CD4-positive, alpha-beta memory T cell (primary cell): Measurements from ENCODE around the gene GRIN2D. TPM values are rescaled to one million over a fixed set of nuclear protein-coding genes. Genes with fewer than 3 reads are reported as not detected.
"Not testable (repeated sequence)": the region's sequence is repeated elsewhere in the genome, so short reads cannot be mapped to it uniquely, and the experiment has no call there.

Experiments used
- CTCF ChIA-PET: fragments of 350-600 bp; sonication (Branson Sonifier 250); formaldehyde crosslinking; loops from one replicate; lab custom pipeline; 2021; ENCODE audit warnings: inconsistent platforms; ENCODE audit not compliant: partially characterized antibody; lab: Charles Lee
- POLR2A ChIA-PET: fragments of 350-600 bp; sonication (Branson Sonifier 250); formaldehyde crosslinking; loops from one replicate; lab custom pipeline; 2021; ENCODE audit not compliant: partially characterized antibody; lab: Charles Lee
- DNase-seq, 5 donors: peaks; one replicate each; pipeline versions ENCODE4 v3.0.0 to v3.0.0-alpha.2; 2020 to 2022; ENCODE audit warnings: mixed read lengths in 1 of 5
- H3K27ac ChIP-seq: one replicate; pipeline ENCODE4 v1.7.0; 2013; ENCODE audit warnings: low read depth, low read length
- H3K27me3 ChIP-seq: 2 replicates; pipeline ENCODE4 v1.7.0; 2013; ENCODE audit warnings: mild to moderate bottlenecking, low read length, moderate library complexity; ENCODE audit not compliant: insufficient read depth
- H3K36me3 ChIP-seq: 2 replicates; pipeline ENCODE4 v1.7.0; 2013; ENCODE audit warnings: mild to moderate bottlenecking, low read length, moderate library complexity; ENCODE audit not compliant: insufficient read depth
- H3K4me1 ChIP-seq: 2 replicates; pipeline ENCODE4 v1.7.0; 2013; ENCODE audit warnings: mild to moderate bottlenecking, low read length, moderate library complexity; ENCODE audit not compliant: insufficient read depth
- H3K4me3 ChIP-seq, 2 donors: one replicate each; pipeline ENCODE4 v1.7.0; 2013; ENCODE audit warnings: low read length in 2 of 2, mild to moderate bottlenecking in 1 of 2
- H3K9me3 ChIP-seq, 2 donors: one replicate each; pipeline ENCODE4 v1.7.0; 2013; ENCODE audit warnings: low read length in 2 of 2, control low read depth in 1 of 2; ENCODE audit not compliant: control insufficient read depth in 1 of 2
- H3K27ac Mint-ChIP-seq, 7 donors: one replicate each; pipeline ENCODE4 v1.8.0; 2020 to 2021; ENCODE audit warnings: mixed read lengths in 7 of 7, mild to moderate bottlenecking in 6 of 7, inconsistent platforms in 3 of 7, moderate library complexity in 3 of 7
- H3K27me3 Mint-ChIP-seq, 2 donors: one replicate each; pipeline ENCODE4 v1.8.0; 2020 to 2021; ENCODE audit warnings: mixed read lengths in 2 of 2
- H3K36me3 Mint-ChIP-seq, 2 donors: one replicate each; pipeline ENCODE4 v1.8.0; 2020 to 2021; ENCODE audit warnings: mixed read lengths in 2 of 2, inconsistent platforms in 1 of 2, mild to moderate bottlenecking in 1 of 2
- H3K4me1 Mint-ChIP-seq, 4 donors: one replicate each; pipeline ENCODE4 v1.8.0; 2020 to 2021; ENCODE audit warnings: mixed read lengths in 4 of 4, mild to moderate bottlenecking in 1 of 4
- H3K4me3 Mint-ChIP-seq, 8 donors: one replicate each; pipeline ENCODE4 v1.8.0; 2020 to 2021; ENCODE audit warnings: mixed read lengths in 8 of 8, mild to moderate bottlenecking in 7 of 8, moderate library complexity in 6 of 8, inconsistent platforms in 3 of 8
- H3K9me3 Mint-ChIP-seq, 8 donors: one replicate each; pipeline ENCODE4 v1.8.0; 2020 to 2021; ENCODE audit warnings: mixed read lengths in 8 of 8, mild to moderate bottlenecking in 5 of 8, inconsistent platforms in 3 of 8, moderate library complexity in 1 of 8
- intact Hi-C: fragments of 100-400 bp; cut with micrococcal nuclease; formaldehyde crosslinking; loops from one replicate; pipeline ENCODE4 v1.15.1; 2023
- polyA plus RNA-seq, 2 donors: library from polyadenylated mRNA; unstranded; fragments of 300-500 nt; fragmentation: Illumina TruSeq; gene quantifications; one replicate each; pipeline ENCODE4 v1.2.3, GENCODE V29; 2021
- total RNA-seq, 2 experiments: library from RNA; stranded (reverse); gene quantifications; one replicate each; pipeline ENCODE4 v1.2.3, GENCODE V29; 2021

The GRIN2D gene
- total and polyA plus RNA-seq, 4 experiments from 2014 or later = 0.14 to 0.17 TPM; not detected in 2

- DNase-seq = no peak
- Histone ChIP-seq H3K4me1 (no peaks in the 10 kb centered on the region), H3K4me3 (no peak overlapping the region), H3K36me3 (no peaks in the 10 kb centered on the region), H3K27me3 (no peaks in the 10 kb centered on the region), H3K27ac (no peak overlapping the region), H3K9me3 (no peaks in the 10 kb centered on the region)
- ChIA-PET POLR2A (no interaction called here), CTCF (interaction anchor here (1.2 kb wide), 1 partner anchor 20 kb away, joined by 5 read pairs; the partner anchor contains the start of gene KDELR1)
- Mint-ChIP-seq H3K4me1 (no peaks in the 10 kb centered on the region), H3K9me3 (no peaks in the 10 kb centered on the region), H3K36me3 (no peaks in the 10 kb centered on the region), H3K27me3 (no peaks in the 10 kb centered on the region), H3K4me3 (no peak overlapping the region), H3K27ac (no peak overlapping the region)
- intact Hi-C loops = no loop called here
Measured at GRCh38 chr19:48370955-48371354, 22.5 kb upstream of the GRIN2D start.

GRCh38 chr19:48371367-48371766 lies 22.1 kb upstream of the GRIN2D start:
- no peak for DNase-seq
- intact Hi-C loops = no loop called here
- no peaks in the 10 kb centered on the region for H3K9me3 Mint-ChIP-seq
- H3K4me3 ChIP-seq = no peak overlapping the region
- ChIA-PET CTCF (interaction anchor here (1.2 kb wide), 1 partner anchor 20 kb away, joined by 5 read pairs; the partner anchor contains the start of gene KDELR1), POLR2A (no interaction called here)
- no peaks in the 10 kb centered on the region for H3K9me3 ChIP-seq
- no peaks in the 10 kb centered on the region for H3K36me3 ChIP-seq
- no peak overlapping the region for H3K27ac ChIP-seq
- H3K27ac Mint-ChIP-seq = no peak overlapping the region
- H3K36me3 Mint-ChIP-seq = no peaks in the 10 kb centered on the region
- no peaks in the 10 kb centered on the region for H3K4me1 ChIP-seq
- no peaks in the 10 kb centered on the region for H3K27me3 ChIP-seq
- H3K4me1 Mint-ChIP-seq = no peaks in the 10 kb centered on the region
- H3K4me3 Mint-ChIP-seq = no peak overlapping the region
- H3K27me3 Mint-ChIP-seq = no peaks in the 10 kb centered on the region

- DNase-seq, H3K36me3 Mint-ChIP-seq, H3K4me1 Mint-ChIP-seq, H3K4me3 Mint-ChIP-seq, H3K4me3 ChIP-seq, H3K27ac Mint-ChIP-seq, H3K27ac ChIP-seq, H3K4me1 ChIP-seq, H3K9me3 Mint-ChIP-seq, H3K27me3 Mint-ChIP-seq, H3K9me3 ChIP-seq, POLR2A ChIA-PET, intact Hi-C loops, H3K36me3 ChIP-seq, H3K27me3 ChIP-seq: not testable (repeated sequence)
- CTCF ChIA-PET = interaction anchor here (1.2 kb wide), 1 partner anchor 20 kb away, joined by 5 read pairs; the partner anchor contains the start of gene KDELR1
Measured at GRCh38 chr19:48371771-48372170, 21.7 kb upstream of the GRIN2D start.

- no peak overlapping the region for H3K4me3 Mint-ChIP-seq
- Histone ChIP-seq H3K4me1 (no peaks in the 10 kb centered on the region), H3K27me3 (no peaks in the 10 kb centered on the region), H3K36me3 (no peaks in the 10 kb centered on the region), H3K27ac (no peak overlapping the region), H3K4me3 (no peak overlapping the region), H3K9me3 (no peaks in the 10 kb centered on the region)
- no peaks in the 10 kb centered on the region for H3K27me3 Mint-ChIP-seq
- H3K27ac Mint-ChIP-seq = no peak overlapping the region
- ChIA-PET CTCF (interaction anchor here (0.7 kb wide), 1 partner anchor 19 kb away, joined by 3 read pairs; the partner anchor contains the start of gene KDELR1), POLR2A (interaction anchor here (1.0 kb wide), 1 partner anchor 9 kb away, joined by 3 read pairs; the partner anchor contains the start of genes SYNGR4 and TMEM143)
- no peaks in the 10 kb centered on the region for H3K9me3 Mint-ChIP-seq
- intact Hi-C loops = no loop called here
- no peak for DNase-seq
- H3K36me3 Mint-ChIP-seq = no peaks in the 10 kb centered on the region
- H3K4me1 Mint-ChIP-seq = no peaks in the 10 kb centered on the region
Measured at GRCh38 chr19:48372904-48373303, 20.6 kb upstream of the GRIN2D start.

GRCh38 chr19:48373567-48373966 lies 19.9 kb upstream of the GRIN2D start:
- no peaks in the 10 kb centered on the region for H3K4me1 ChIP-seq
- Mint-ChIP-seq H3K27me3 (no peaks in the 10 kb centered on the region), H3K27ac (no peak overlapping the region), H3K36me3 (no peaks in the 10 kb centered on the region), H3K4me1 (no peaks in the 10 kb centered on the region), H3K4me3 (no peak overlapping the region), H3K9me3 (no peaks in the 10 kb centered on the region)
- no peak for DNase-seq
- intact Hi-C loops = no loop called here
- no peaks in the 10 kb centered on the region for H3K27me3 ChIP-seq
- no peaks in the 10 kb centered on the region for H3K9me3 ChIP-seq
- H3K36me3 ChIP-seq = no peaks in the 10 kb centered on the region
- H3K4me3 ChIP-seq = no peak overlapping the region
- H3K27ac ChIP-seq = no peak overlapping the region
- ChIA-PET CTCF (interaction anchor here (0.7 kb wide), 1 partner anchor 18 kb away, joined by 3 read pairs; the partner anchor contains the start of gene KDELR1), POLR2A (interaction anchor here (0.5 to 1.0 kb wide), 2 partner anchors 9 to 114 kb away, joined by 3 read pairs; partner anchors contain the start of genes SYNGR4 and TMEM143)

- Mint-ChIP-seq H3K27me3 (no peaks in the 10 kb centered on the region), H3K4me1 (peaks cover 0 to 1% (median 0%) of the 10 kb centered on the region in 4 donors), H3K27ac (no peak overlapping the region), H3K4me3 (no peak overlapping the region), H3K9me3 (no peaks in the 10 kb centered on the region), H3K36me3 (peaks cover 12 to 15% of the 10 kb centered on the region in 2 donors)
- H3K4me1 ChIP-seq = no peaks in the 10 kb centered on the region
- no peak overlapping the region for H3K27ac ChIP-seq
- ChIA-PET POLR2A (no interaction called here), CTCF (interaction anchor here (1.5 kb wide), 1 partner anchor 13 kb away, joined by 4 read pairs; the partner anchor contains the start of gene KDELR1)
- intact Hi-C loops = no loop called here
- no peaks in the 10 kb centered on the region for H3K36me3 ChIP-seq
- no peak overlapping the region for H3K4me3 ChIP-seq
- no peak for DNase-seq
- no peaks in the 10 kb centered on the region for H3K27me3 ChIP-seq
- H3K9me3 ChIP-seq = no peaks in the 10 kb centered on the region
Measured at GRCh38 chr19:48378194-48378570, 15.3 kb upstream of the GRIN2D start.

GRCh38 chr19:48379058-48379457 lies 14.4 kb upstream of the GRIN2D start:
- peaks cover 17 to 22% of the 10 kb centered on the region in 2 donors for H3K36me3 Mint-ChIP-seq
- Histone ChIP-seq H3K27ac (no peak overlapping the region), H3K27me3 (no peaks in the 10 kb centered on the region), H3K36me3 (peaks cover 5% of the 10 kb centered on the region), H3K9me3 (no peaks in the 10 kb centered on the region), H3K4me3 (no peak overlapping the region), H3K4me1 (no peaks in the 10 kb centered on the region)
- no peak overlapping the region for H3K27ac Mint-ChIP-seq
- no peaks in the 10 kb centered on the region for H3K27me3 Mint-ChIP-seq
- no peak overlapping the region for H3K4me3 Mint-ChIP-seq
- intact Hi-C loops = no loop called here
- peaks cover 0 to 1% (median 0%) of the 10 kb centered on the region in 4 donors for H3K4me1 Mint-ChIP-seq
- no peaks in the 10 kb centered on the region for H3K9me3 Mint-ChIP-seq
- POLR2A ChIA-PET = no interaction called here
- CTCF ChIA-PET = interaction anchor here (1.5 kb wide), 1 partner anchor 12 kb away, joined by 5 read pairs; no protein-coding TSS in a partner anchor
- no peak for DNase-seq
